Left ventricle myocardium inferior (tissue), 1 donor: Measurements from ENCODE around the gene NRP2. TPM values are rescaled to one million over a fixed set of nuclear protein-coding genes. Genes with fewer than 3 reads are reported as not detected.

Experiments
- DNase-seq: peaks from one replicate; pipeline ENCODE4 v3.0.0-alpha.2; 2020
- H3K27ac ChIP-seq: fragments of 200-600 bp; replicated peaks from 2 replicates; pipeline ENCODE4 v1.8.0; 2021
- H3K27me3 ChIP-seq: fragments of 200-600 bp; 2 replicates; pipeline ENCODE4 v1.8.0; 2021; ENCODE audit warnings: low read depth
- H3K36me3 ChIP-seq: fragments of 200-600 bp; 2 replicates; pipeline ENCODE4 v1.8.0; 2021
- H3K4me1 ChIP-seq: fragments of 200-600 bp; 2 replicates; pipeline ENCODE4 v1.8.0; 2021
- H3K4me3 ChIP-seq: fragments of 200-600 bp; 2 replicates; pipeline ENCODE4 v1.8.0; 2021; ENCODE audit warnings: mild to moderate bottlenecking, moderate library complexity
- H3K9me3 ChIP-seq: fragments of 200-600 bp; replicated peaks from 2 replicates; pipeline ENCODE4 v1.8.0; 2021
- intact Hi-C: fragments of 100-400 bp; cut with micrococcal nuclease; formaldehyde crosslinking; loops from one replicate; pipeline ENCODE4 v1.11.0; 2022
- total RNA-seq: library from RNA; stranded (reverse); fragmentation: NEBNext Ultra II Directional; extraction: Animal tissue kit (Norgen Biotek cat#: 25700); gene quantifications from one replicate; pipeline ENCODE4 v1.2.1, GENCODE V29; 2021
- TF ChIP-seq, protein P1 (sequence below): fragments of 200-600 bp; IDR thresholded peaks from 2 replicates; pipeline ENCODE4 v1.8.0; 2021; ENCODE audit warnings: antibody characterized with exemption, mild to moderate bottlenecking, borderline replicate concordance
- donor health status: DM: no; HTN: yes; CAD: no; lungs with severe emphysema.

Gene NRP2
- total RNA-seq, 1 donor from 2014 or later = 7.6 TPM

DNA sequence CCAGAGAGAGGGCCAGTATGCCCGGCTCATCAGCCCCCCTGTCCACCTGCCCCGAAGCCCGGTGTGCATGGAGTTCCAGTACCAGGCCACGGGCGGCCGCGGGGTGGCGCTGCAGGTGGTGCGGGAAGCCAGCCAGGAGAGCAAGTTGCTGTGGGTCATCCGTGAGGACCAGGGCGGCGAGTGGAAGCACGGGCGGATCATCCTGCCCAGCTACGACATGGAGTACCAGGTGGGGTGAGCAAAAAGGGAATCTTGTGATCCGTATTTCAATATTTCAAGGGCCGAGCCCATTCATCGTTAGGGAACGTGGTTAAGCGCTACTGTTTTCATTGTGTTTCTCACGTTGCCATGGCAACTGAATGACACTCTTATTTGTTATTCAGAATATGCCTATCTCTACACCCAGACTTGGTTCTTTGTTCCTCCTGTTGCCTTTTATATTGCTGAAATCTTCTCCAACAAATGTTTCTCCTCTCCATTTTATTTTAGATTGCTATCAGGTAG is 81.5 kb downstream of the NRP2 start:
- DNase-seq = peak; percentile 29
- H3K4me1 ChIP-seq = peaks cover 33% of the 10 kb centered on the region
- peaks cover 41% of the 10 kb centered on the region for H3K27me3 ChIP-seq
- no peaks in the 10 kb centered on the region for H3K9me3 ChIP-seq
- intact Hi-C loops = no loop called here
- H3K4me3 ChIP-seq = no peak overlapping the region
- no peak overlapping the region for H3K27ac ChIP-seq
- TF ChIP-seq, protein P1, sequence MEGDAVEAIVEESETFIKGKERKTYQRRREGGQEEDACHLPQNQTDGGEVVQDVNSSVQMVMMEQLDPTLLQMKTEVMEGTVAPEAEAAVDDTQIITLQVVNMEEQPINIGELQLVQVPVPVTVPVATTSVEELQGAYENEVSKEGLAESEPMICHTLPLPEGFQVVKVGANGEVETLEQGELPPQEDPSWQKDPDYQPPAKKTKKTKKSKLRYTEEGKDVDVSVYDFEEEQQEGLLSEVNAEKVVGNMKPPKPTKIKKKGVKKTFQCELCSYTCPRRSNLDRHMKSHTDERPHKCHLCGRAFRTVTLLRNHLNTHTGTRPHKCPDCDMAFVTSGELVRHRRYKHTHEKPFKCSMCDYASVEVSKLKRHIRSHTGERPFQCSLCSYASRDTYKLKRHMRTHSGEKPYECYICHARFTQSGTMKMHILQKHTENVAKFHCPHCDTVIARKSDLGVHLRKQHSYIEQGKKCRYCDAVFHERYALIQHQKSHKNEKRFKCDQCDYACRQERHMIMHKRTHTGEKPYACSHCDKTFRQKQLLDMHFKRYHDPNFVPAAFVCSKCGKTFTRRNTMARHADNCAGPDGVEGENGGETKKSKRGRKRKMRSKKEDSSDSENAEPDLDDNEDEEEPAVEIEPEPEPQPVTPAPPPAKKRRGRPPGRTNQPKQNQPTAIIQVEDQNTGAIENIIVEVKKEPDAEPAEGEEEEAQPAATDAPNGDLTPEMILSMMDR = peak; percentile 50
- H3K36me3 ChIP-seq = no peaks in the 10 kb centered on the region

- H3K27ac ChIP-seq = no peak overlapping the region
- peaks cover 41% of the 10 kb centered on the region for H3K27me3 ChIP-seq
- H3K9me3 ChIP-seq = no peaks in the 10 kb centered on the region
- H3K4me3 ChIP-seq = no peak overlapping the region
- DNase-seq = no peak
- TF ChIP-seq, protein P1 = no peak
- intact Hi-C loops = no loop called here
- no peaks in the 10 kb centered on the region for H3K36me3 ChIP-seq
- H3K4me1 ChIP-seq = peaks cover 30% of the 10 kb centered on the region
Observed at GRCh38 chr2:205764270-205764746, 82.0 kb downstream of the NRP2 start.

- peaks cover 30% of the 10 kb centered on the region for H3K4me1 ChIP-seq
- no peak for DNase-seq
Observed at GRCh38 chr2:205765151-205765550, 82.8 kb downstream of the NRP2 start.

DNA sequence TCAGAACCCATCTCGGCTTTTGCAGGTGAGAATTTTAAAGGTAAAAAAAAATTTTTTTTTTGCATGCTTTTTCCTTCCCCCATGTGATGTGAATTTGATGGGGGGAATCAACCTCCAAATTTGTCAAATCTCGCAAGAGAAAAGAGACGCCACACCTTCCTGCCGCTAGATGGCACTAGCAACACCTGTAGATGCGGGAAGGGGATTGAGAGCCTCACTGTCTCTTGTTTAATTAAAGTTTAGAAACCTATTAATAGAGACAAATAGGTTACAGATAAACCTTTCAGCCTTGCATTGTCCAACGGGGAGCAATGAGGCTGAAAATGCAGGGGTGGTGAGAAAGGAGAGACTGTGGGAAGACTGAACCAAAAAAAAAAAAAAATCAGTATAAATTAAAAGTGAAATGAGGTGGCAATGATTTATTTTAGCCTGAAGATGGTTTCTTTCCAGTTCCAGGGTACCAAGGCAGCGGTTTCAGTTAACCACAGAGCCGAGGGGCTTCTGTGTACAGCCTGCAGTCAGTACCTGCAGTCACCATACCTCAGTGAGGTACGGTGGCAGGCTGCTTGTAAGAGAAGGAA is 84.6 kb downstream of the NRP2 start:
- peak; percentile 57 for DNase-seq
- Histone ChIP-seq H3K27ac (no peak overlapping the region), H3K27me3 (peaks cover 41% of the 10 kb centered on the region), H3K4me1 (peaks cover 30% of the 10 kb centered on the region), H3K4me3 (peak overlapping the region; percentile 29), H3K36me3 (no peaks in the 10 kb centered on the region), H3K9me3 (no peaks in the 10 kb centered on the region)
- TF ChIP-seq, protein P1 = peak; percentile 91
- intact Hi-C loops = no loop called here

More at GRCh38 chr2:205765151-205765550, 82.8 kb downstream of the NRP2 start:
- peaks cover 41% of the 10 kb centered on the region for H3K27me3 ChIP-seq
- TF ChIP-seq, protein P1 = no peak
- no peaks in the 10 kb centered on the region for H3K36me3 ChIP-seq
- H3K9me3 ChIP-seq = no peaks in the 10 kb centered on the region
- intact Hi-C loops = no loop called here
- no peak overlapping the region for H3K27ac ChIP-seq
- H3K4me3 ChIP-seq = no peak overlapping the region

GRCh38 chr2:205767617-205768016 is 85.3 kb downstream of the NRP2 start:
- Histone ChIP-seq H3K4me3 (peak overlapping the region; percentile 29), H3K9me3 (no peaks in the 10 kb centered on the region), H3K27me3 (peaks cover 38% of the 10 kb centered on the region), H3K4me1 (peaks cover 30% of the 10 kb centered on the region), H3K36me3 (no peaks in the 10 kb centered on the region), H3K27ac (peak overlapping the region; percentile 66)
- DNase-seq = no peak
- TF ChIP-seq, protein P1 = no peak
- intact Hi-C loops = no loop called here
